Stimulated activated CD8-positive, alpha-beta memory T cell treated with anti-CD3 and anti-CD28 coated beads, Interleukin-4, amount 100 ng/mL, for 48 hours (primary cell): Measurements from ENCODE around the gene RPL5.
A peak's percentile ranks its signal among the peaks of the same experiment; 100 is the strongest.

Source experiments
- DNase-seq: peaks from one replicate; pipeline ENCODE4 v3.0.0-alpha.2; 2020

The RPL5 gene

DNA sequence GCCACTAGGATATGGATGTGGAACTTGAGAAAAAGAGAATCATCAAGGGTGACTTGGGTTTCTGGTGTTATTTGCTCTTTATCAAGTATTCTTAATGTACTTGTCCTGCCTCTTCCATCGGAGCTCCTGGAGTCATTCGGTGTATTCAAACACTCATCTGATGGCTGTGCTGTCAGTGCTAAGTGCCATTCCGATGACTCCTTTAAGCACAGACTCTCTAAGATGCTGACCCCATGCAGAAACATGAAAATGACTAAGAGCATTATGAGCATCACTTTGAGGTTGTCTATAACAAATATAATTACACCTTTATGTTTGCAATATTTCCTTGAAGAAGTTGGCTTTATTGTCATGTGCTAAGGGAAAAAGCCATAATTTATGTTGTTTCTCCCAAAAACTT lies 11.3 kb upstream of the RPL5 start:
- no peak for DNase-seq

- no peak for DNase-seq
Observed at GRCh38 chr1:92822879-92823278, 9.0 kb upstream of the RPL5 start.

GRCh38 chr1:92826792-92827191 lies 5.0 kb upstream of the RPL5 start:
- DNase-seq = no peak

- DNase-seq = no peak
Observed at GRCh38 chr1:92831368-92831761, 475 bp upstream of the RPL5 start.

DNA sequence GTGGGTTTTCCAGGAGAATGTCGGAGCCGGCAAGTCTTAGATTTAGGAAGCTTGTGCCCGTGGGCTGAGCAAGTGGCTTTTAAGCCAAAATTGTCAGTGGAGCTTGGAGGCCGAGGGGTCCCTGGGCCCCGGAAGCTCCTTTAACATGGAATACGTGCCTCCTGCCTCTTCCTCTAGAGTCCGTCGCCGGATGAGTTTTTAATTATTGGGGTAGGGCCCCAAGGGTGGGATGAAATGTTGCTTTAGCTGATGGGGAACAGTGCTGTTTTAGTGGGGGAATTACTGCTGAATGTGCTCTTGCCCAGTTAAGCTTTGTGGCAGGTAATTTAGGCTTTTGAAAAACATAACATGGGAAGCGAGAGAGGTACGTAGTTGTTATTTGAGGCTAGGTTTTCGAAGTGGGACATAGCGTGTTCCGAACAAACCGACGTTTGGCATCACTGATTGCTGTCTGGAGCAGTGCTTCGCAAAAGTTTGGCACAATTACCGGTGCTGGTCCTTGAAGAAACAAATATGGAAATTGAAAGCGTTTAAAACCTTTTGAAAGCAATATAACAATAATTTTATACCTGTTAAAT lies 786 bp downstream of the RPL5 start:
- no peak for DNase-seq

- DNase-seq = peak; percentile 43
Observed at GRCh38 chr1:92833840-92834239, 2.0 kb downstream of the RPL5 start.

- DNase-seq = no peak
Observed at GRCh38 chr1:92834617-92835016, 2.8 kb downstream of the RPL5 start.

GRCh38 chr1:92837062-92837461 lies 5.2 kb downstream of the RPL5 start:
- no peak for DNase-seq

- DNase-seq = no peak
Observed at GRCh38 chr1:92838519-92838918, 6.7 kb downstream of the RPL5 start.

DNA sequence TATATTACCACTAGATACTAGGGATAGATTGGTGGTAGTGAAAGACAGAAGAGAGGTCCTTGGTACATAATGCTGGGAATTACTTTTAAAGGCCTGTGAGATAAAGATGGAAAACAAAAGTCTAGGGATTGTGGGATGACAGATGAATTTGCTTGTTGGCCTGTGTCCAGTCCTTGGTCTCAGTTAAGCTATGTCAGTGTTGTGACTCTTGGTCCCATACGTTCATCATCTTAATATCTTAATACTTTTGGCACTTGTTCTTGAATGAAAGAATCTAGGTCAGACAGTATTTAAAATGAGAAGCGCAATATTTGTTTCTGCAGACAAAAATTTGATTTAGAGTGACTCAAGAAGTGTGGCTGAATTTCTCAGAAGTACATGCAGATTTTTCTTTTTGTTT lies 7.6 kb downstream of the RPL5 start:
- DNase-seq = no peak

GRCh38 chr1:92840600-92840999 lies 8.8 kb downstream of the RPL5 start:
- no peak for DNase-seq

DNA sequence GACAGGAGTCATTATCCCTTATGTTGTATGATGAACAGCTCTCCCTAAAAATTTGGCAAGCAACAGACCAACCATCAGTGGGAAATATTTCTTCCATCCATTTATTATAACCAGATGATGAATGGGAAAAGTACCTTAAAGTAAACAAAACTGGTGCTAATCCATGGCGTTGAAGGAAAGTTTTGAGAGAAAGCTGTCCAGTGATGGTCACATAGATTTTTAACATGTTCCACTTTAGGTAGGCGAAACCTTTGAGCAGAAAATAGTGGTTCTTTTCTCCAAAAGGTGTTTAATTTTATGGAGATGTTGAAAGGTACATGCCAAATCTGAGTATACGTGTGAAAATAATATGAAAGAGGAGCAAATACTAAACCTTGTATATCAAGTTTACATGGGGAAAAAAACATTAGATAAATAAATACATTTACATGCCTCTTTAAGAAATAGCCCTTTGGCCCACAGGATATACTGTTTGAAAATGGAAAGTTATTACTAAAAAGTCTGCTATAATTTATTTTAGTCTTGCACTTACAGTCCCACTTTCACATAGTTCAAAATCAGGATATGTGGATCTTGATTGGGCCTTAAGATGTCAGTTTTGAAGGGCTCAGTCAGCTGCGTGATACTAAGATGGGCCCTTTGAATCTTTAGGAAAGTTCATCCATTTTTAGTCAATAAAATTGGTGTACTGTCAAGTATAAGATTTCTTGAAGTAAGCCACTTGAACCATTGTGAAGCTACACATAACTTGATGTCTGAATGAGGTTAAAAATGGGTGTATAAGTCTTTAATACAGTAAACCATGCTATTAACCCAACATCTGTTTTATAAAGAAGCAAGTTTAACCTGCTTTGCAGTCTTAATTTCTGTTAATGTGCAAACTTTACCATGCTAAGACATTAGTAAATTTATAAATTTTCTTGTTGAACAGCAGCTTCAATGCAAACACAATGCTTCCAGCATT lies 10.5 kb downstream of the RPL5 start:
- no peak for DNase-seq

- no peak for DNase-seq
Observed at GRCh38 chr1:92843046-92843423, 11.2 kb downstream of the RPL5 start.

DNA sequence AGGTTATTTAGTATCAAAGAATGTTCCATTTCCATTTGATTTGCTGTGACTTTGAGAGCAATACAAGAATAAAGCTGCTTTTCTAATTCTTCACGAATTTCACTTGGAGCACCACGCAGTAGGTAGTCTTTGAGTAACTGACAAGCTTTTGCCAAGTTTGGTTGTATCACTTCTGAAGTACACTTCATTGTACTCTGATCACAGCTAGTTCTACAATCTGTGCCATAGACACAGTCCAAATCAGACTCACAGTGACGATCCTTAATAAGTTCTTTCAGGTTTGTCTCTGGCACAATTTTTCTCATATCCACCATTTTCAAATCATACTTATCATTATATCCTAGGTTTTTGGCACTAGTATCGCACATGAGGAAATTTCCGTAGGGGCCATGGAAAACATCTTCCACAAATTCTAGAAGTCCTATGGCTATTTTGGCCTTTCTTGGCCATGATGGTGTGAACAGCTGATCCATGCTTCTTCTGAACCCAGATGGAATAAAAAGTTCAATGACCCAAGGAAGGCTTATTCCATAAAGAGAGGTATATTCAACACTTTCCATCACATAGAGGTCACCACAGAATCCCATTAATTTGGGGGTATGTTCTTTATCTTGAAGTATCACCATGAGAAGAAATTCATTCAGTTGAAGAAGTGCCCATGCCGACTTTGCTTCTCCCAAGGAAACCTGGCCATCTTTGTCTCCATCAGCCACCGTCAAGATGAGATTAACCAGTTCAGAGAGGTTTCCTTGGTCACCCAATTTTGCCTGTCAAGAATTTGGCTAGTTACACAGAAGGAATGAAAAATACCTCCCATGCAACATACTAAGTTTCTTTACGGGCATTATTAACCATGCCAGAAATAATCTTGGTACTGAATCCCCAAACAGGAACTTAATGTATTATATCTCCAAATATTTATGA lies 11.9 kb downstream of the RPL5 start:
- no peak for DNase-seq

- no peak for DNase-seq
Observed at GRCh38 chr1:92844439-92844838, 12.6 kb downstream of the RPL5 start.

- DNase-seq = no peak
Observed at GRCh38 chr1:92845908-92846307, 14.1 kb downstream of the RPL5 start.

GRCh38 chr1:92848201-92848600 lies 16.4 kb downstream of the RPL5 start:
- DNase-seq = no peak

DNA sequence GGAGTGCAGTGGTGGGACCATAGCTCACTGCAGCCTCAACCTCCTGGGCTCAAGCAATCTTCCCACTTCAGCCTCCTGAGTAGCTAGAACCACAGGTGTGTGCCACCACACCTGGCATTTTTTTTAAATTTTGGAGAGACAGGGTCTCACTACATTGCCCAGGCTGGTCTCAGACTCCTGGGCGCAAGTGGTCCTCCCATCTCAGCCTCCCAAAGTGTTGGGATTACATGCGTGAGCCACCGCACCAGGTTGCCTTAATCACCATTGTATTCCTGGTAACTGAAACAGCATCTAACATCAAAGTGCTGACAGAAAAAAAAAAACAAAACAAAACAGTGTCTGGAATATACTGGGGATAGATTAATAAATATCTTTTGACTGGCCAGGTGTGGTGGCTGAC lies 18.2 kb downstream of the RPL5 start:
- no peak for DNase-seq

DNA sequence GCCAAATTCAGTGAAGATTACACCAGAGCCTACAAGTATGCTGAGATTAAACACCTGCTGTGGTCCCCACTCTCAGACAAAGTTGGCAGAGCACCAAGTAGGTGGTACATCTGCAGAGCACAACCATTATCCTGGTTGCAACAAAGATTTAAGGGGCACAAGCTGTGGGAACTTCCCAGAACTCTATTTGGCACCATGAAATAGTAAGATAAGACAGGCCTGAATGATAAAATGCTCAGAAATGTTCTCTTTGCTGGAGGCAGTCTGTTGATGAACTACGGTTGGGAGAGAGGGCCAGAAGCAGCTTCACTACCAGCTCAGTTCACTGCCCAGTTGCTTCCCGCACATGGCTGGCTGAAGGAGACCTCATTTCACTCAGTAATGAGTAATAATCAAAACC lies 19.9 kb downstream of the RPL5 start:
- DNase-seq = no peak

DNA sequence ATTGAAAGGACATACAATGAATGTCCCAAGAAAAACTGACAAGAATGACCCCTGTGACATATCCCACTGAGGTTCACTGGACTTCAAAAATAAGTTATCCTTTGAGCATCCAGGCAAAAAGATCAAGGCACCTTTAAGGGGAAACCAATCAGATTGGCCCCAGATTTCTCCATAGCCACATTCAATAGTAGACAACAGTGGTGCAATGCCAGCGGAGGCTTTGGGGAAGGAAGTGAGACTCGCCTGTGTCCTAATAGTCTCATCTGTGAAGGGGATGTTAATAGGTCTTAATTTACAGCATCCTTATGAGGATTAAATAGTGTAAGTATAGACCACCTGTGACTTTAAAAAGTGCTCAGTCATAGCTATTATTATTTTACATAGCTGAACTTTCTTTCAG lies 21.5 kb downstream of the RPL5 start:
- no peak for DNase-seq

DNA sequence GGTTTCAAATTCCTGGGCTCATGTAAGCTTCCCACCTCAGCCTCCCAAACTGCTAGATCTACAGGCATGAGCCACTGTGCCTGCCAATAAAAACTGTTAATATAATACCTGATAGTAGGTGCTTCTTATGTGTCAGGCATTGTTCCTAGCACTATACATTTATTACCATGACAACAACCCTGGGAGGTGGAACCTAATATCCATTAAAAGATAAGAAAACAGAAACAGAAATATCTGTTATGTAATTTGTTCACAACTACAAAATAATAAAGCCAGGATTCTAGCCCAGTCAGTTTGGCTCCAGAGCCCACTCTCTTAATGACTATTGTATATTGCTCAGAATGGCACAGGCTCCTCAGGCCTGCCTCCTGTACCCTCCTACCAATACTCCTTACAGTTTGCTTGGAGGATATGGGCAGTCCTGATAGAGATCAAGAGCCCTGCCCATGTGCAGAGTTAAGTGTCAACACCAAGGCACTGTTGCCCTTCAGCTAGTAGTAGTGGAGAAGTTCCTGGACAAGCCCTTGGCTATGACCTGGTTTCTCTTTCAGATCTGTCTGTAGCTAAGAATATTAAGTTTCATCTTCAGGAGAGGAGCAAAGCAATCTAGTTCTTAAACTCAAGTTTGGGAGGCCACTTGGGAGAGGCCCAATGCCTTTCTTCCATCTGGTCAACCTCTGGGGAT lies 22.4 kb downstream of the RPL5 start:
- DNase-seq = no peak

DNA sequence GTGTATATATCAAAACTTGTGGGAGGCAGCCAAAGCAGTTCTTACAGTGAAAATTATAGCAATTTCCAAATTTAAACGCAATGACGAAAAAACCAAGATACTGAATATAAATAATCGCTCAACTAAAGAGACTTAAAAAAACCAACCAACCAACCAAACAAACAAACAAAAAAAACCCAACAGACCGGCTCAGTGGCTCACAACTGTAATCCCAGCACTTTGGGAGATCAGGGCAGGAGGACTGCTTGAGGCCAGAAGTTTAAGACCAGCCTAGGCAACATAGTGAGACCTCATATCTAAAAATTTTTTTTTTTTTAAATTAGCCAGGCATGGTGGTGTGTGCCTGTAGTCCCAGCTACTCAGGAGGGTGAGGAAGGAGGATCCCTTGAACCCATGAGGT lies 23.4 kb downstream of the RPL5 start:
- no peak for DNase-seq

- no peak for DNase-seq
Observed at GRCh38 chr1:92857817-92858216, 26.0 kb downstream of the RPL5 start.
